ENCODE results near the gene HOXB9. TPM values are rescaled to one million over a fixed set of nuclear protein-coding genes. Genes with fewer than 3 reads are reported as not detected.
A peak's percentile ranks its signal among the peaks of the same experiment; 100 is the strongest.

Gene HOXB9
- total and polyA plus RNA-seq, 8 donors = 11.3 TPM; not detected in 7

DNA sequence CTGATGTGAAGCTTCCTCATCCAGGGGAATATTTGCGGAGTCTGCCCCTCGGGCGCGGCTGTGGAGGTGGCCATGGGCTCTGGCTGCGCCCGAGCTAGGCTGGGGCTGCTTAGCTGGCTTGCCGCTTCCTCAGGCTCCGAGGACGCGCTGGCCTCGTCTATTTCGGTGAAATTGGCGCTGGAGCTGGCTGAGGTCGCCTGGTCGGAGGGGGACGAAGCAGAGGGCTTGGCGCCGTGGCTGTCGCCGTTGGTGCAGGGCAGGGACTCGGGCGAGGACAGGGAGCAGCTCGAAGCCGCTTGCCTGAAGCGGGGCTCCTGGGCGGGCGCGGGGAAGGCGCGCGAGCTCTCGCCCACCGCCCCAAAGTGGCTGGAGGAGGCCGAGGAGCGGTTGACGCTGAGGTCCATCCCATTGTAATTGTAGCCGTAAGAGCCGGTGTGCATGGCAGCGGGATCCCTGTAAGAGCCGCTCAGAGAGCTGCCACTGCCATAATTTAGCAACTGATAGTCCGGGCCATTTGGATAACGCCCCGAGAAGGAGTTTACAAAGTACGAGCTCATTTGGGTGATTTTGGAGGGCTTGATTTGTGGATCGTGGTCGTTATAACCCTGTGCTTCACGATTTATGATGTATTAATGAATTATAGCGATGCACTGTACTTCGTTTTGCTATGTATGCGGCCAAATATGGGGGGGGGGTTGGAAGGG is 32.9 kb downstream of the HOXB9 start, which contains the start of gene HOXB5:
HOXB5 (minus strand) TSS at position 654 of the 704 bp plus-strand sequence; CDS start at position 557, 97 bp downstream.
- 2 to 9% (median 3%) methylated on average over 44 to 50 of the region's 50 CpGs for WGBS, 5 donors
- peaks cover 3 to 100% (median 85%) of the 10 kb centered on the region in 3 donors for H3K27me3 ChIP-seq
- peak within 1 kb of the TSS; percentile 44 to 57 (median 51) for H3K4me3 ChIP-seq
- H3K9me3 ChIP-seq = no peaks in the 10 kb centered on the region
- no peaks in the 10 kb centered on the region for H3K36me3 ChIP-seq
- intact Hi-C loops (cut with DNase I; ENCODE audit: low total_unique reads) = no loop called here
- TF ChIP-seq, protein P1, sequence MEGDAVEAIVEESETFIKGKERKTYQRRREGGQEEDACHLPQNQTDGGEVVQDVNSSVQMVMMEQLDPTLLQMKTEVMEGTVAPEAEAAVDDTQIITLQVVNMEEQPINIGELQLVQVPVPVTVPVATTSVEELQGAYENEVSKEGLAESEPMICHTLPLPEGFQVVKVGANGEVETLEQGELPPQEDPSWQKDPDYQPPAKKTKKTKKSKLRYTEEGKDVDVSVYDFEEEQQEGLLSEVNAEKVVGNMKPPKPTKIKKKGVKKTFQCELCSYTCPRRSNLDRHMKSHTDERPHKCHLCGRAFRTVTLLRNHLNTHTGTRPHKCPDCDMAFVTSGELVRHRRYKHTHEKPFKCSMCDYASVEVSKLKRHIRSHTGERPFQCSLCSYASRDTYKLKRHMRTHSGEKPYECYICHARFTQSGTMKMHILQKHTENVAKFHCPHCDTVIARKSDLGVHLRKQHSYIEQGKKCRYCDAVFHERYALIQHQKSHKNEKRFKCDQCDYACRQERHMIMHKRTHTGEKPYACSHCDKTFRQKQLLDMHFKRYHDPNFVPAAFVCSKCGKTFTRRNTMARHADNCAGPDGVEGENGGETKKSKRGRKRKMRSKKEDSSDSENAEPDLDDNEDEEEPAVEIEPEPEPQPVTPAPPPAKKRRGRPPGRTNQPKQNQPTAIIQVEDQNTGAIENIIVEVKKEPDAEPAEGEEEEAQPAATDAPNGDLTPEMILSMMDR (IDR thresholded peaks at IDR 0.05) = no peak
- TF ChIP-seq POLR2AphosphoS5 (IDR thresholded peaks at IDR 0.05) (no peak), EP300 (IDR thresholded peaks at IDR 0.05) (no peak), POLR2A (IDR thresholded peaks at IDR 0.05) (no peak)
- peaks cover 8 to 78% (median 61%) of the 10 kb centered on the region in 4 donors for H3K4me1 ChIP-seq
- no peak for DNase-seq
- H3K27ac ChIP-seq = peak within 1 kb of the TSS; percentile 57 to 95 (median 93)

DNA sequence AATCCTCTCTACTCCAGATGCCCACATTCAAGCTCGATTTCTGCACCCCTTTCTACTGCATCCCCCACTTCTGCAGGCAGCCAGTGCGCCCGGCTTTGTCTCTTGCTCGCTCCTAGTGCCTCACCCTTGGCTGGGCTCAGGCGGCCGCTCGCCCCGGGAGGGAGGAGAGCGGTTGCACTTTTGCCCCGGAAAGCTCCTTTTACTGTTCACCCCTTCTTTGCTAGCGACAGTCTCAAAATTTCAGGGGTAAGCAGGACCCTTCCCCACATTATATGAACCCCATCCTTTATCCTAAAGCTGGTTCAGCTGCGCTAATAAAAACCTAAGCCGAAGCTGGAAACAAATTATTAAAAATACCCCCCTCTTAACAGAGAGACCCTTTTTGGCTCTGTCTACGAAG is 33.6 kb downstream of the HOXB9 start:
- 5 to 7% (median 6%) methylated on average over 13 to 14 of the region's 14 CpGs for WGBS, 5 donors
- no peaks in the 10 kb centered on the region for H3K36me3 ChIP-seq
- peak overlapping the region; percentile 57 to 95 (median 93) for H3K27ac ChIP-seq
- TF ChIP-seq POLR2A (IDR thresholded peaks at IDR 0.05) (no peak), POLR2AphosphoS5 (IDR thresholded peaks at IDR 0.05) (no peak), EP300 (IDR thresholded peaks at IDR 0.05) (no peak)
- TF ChIP-seq, protein P1 (IDR thresholded peaks at IDR 0.05) = no peak
- no peaks in the 10 kb centered on the region for H3K9me3 ChIP-seq
- peaks cover 8 to 78% (median 59%) of the 10 kb centered on the region in 4 donors for H3K4me1 ChIP-seq
- DNase-seq = peak in 1 of 2 donors; percentile 59
- H3K27me3 ChIP-seq = peaks cover 3 to 100% (median 85%) of the 10 kb centered on the region in 3 donors
- peak overlapping the region; percentile 44 to 57 (median 51) for H3K4me3 ChIP-seq
- intact Hi-C loops (cut with DNase I; ENCODE audit: low total_unique reads) = no loop called here

DNA sequence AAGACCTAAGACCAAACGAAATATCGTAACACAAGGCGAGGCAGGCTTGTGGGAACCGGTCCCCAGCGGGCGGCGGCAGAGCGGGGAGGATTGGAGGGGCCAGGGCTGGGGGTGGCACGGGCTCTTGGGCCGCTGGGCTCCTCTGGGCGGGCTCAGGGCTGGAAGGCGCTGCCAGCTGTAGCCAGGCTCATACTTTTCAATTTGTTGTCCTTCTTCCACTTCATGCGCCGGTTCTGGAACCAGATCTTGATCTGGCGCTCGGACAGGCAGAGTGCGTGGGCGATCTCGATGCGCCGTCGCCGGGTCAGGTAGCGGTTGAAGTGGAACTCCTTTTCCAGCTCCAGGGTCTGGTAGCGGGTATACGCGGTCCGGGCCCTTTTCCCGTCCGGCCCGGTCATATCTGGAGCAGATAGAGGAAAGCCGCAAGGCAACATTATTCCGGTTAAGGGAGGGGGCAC is 34.1 kb downstream of the HOXB9 start:
- no peak for TF ChIP-seq POLR2A (IDR thresholded peaks at IDR 0.05)
- TF ChIP-seq, protein P1 (IDR thresholded peaks at IDR 0.05) = no peak
- TF ChIP-seq EP300 (IDR thresholded peaks at IDR 0.05) = no peak
- no peak for TF ChIP-seq POLR2AphosphoS5 (IDR thresholded peaks at IDR 0.05)
- Histone ChIP-seq H3K27ac (peak overlapping the region; percentile 59 to 95 (median 93)), H3K27me3 (peaks cover 3 to 100% (median 85%) of the 10 kb centered on the region in 3 donors), H3K9me3 (no peaks in the 10 kb centered on the region), H3K4me1 (peaks cover 8 to 78% (median 57%) of the 10 kb centered on the region in 4 donors), H3K4me3 (peak overlapping the region; percentile 44 to 57 (median 51)), H3K36me3 (no peaks in the 10 kb centered on the region)
- intact Hi-C loops (cut with DNase I; ENCODE audit: low total_unique reads) = no loop called here
- peak in 1 of 2 donors; percentile 61 for DNase-seq
- 16 to 28% (median 18%) methylated on average over 20 to 33 of the region's 33 CpGs for WGBS, 5 donors

DNA sequence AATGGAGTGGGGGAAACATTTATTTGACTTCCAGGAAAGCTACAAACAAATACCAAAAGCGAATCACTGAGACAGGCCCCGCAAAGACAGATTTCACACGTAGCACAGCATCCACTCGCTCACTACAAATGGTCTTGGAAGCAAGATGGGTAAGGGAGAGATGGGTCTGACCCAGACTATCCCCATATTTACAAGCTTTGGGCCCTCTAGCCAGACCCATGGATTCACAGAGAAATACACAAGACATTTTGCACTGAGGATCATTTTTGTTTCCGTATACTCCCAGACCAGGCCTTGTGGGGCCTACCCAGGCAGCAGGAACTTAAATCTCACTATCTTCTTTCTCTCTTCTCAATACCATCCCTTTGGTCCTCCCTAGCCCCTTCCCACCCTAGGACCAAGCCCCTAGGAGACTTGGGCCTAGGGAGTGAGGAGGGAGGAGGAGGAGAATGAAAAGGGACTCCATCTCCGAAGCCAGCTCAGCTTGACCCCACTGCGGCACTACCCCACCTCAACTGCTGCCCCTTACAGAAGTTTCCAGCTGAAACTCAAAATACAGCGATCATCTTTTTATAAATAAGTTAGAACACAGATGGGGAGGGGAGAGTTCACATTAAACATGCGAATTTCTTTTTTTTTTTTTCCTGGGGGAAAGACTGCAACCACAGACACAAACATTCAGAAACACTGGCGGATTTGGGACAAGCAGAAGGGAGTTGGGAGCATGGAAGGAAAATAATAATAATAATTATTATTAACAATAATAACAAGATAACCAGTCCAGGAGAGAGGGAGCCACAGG is 34.7 kb downstream of the HOXB9 start:
- Histone ChIP-seq H3K4me3 (peak overlapping the region; percentile 44 to 57 (median 51)), H3K9me3 (no peaks in the 10 kb centered on the region), H3K27me3 (peaks cover 3 to 100% (median 86%) of the 10 kb centered on the region in 3 donors), H3K36me3 (no peaks in the 10 kb centered on the region), H3K4me1 (peaks cover 12 to 78% (median 56%) of the 10 kb centered on the region in 4 donors), H3K27ac (peak overlapping the region; percentile 59 to 95 (median 93))
- 57 to 78% (median 72%) methylated on average over 10 of the region's 10 CpGs for WGBS, 5 donors
- no peak for TF ChIP-seq POLR2A (IDR thresholded peaks at IDR 0.05)
- TF ChIP-seq, protein P1 (IDR thresholded peaks at IDR 0.05) = no peak
- no peak for TF ChIP-seq POLR2AphosphoS5 (IDR thresholded peaks at IDR 0.05)
- TF ChIP-seq EP300 (IDR thresholded peaks at IDR 0.05) = no peak
- intact Hi-C loops (cut with DNase I; ENCODE audit: low total_unique reads) = no loop called here
- no peak for DNase-seq
